Measurements from ENCODE around the gene COL19A1.

DNA sequence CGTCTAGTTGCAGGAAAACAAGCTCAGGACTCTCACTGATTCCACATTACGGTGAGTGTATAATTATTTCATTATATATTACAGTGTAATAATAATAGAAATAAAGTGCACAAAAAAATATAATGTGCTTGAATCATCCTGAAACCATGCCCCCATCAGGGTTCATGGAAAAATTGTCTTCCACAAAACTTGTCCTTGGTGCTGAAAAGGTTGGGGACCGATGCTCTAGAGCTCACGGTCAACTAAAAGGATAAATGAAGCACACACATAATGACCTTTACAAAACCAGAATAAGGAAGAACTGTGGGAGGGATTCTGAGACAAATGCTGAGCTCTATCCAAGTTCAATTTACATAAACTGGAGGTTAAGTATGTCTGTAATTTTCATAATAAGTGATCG, 194.3 kb downstream of the COL19A1 start:
- TF ChIP-seq, protein P1, sequence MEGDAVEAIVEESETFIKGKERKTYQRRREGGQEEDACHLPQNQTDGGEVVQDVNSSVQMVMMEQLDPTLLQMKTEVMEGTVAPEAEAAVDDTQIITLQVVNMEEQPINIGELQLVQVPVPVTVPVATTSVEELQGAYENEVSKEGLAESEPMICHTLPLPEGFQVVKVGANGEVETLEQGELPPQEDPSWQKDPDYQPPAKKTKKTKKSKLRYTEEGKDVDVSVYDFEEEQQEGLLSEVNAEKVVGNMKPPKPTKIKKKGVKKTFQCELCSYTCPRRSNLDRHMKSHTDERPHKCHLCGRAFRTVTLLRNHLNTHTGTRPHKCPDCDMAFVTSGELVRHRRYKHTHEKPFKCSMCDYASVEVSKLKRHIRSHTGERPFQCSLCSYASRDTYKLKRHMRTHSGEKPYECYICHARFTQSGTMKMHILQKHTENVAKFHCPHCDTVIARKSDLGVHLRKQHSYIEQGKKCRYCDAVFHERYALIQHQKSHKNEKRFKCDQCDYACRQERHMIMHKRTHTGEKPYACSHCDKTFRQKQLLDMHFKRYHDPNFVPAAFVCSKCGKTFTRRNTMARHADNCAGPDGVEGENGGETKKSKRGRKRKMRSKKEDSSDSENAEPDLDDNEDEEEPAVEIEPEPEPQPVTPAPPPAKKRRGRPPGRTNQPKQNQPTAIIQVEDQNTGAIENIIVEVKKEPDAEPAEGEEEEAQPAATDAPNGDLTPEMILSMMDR (IDR thresholded peaks at IDR 0.05) = no peak
- no peak for TF ChIP-seq POLR2A (IDR thresholded peaks at IDR 0.05)
